Measurements from ENCODE around the gene OCA2.

- TF ChIP-seq CTCF (IDR thresholded peaks at IDR 0.05): no peak
- TF ChIP-seq POLR2A (IDR thresholded peaks at IDR 0.05): no peak
- TF ChIP-seq POLR2AphosphoS5 (IDR thresholded peaks at IDR 0.05): no peak
- no peak for TF ChIP-seq EP300 (IDR thresholded peaks at IDR 0.05)
Measured at GRCh38 chr15:27707257-27707656, 391.9 kb downstream of the OCA2 start.
